ENCODE measurements around the gene ASXL2.
"Not testable (repeated sequence)": the region's sequence is repeated elsewhere in the genome, so short reads cannot be mapped to it uniquely, and the experiment has no call there.

Gene ASXL2

GRCh38 chr2:25878361-25879132, at the start of gene ASXL2:
Gene ASXL2 (minus strand): TSS chr2:25878487. CDS start chr2:25878222, 265 bp downstream.
- peak; percentile 99 for DNase-seq

DNA sequence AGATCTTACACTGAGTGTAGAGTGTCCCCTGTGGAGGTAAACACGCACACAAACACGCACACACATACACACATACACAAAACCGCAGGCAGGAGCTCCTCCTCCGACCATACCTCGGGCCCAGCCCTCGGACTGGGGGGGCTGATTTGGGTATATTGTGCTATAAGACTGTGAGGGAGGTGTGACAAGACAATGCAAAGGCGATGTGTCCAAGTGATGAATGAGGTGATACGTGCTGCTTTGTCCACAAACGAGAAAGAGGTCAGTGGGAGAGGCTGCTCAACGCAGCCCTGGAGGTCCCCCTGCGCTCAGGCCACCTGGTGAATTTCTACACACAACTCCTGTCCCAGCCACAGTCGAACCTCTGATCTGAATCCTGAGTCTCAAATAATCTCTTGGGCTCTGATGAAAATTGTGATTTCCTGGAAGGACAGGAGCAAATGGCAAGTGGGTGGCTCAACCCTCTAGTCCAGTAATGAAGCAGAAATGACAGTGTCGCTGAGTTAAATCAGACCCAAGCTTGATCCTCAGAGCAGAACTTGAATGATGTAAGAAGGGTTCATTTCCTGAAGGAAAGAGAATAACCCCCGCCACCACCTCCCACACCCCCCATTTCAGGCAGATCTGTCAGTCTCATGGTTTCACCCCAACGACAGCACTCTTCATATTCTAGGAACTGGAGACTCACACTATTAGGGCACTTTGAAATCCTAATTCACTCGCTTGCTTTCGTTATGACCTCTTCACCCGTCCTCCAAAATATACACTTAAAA, 48.9 kb upstream of the ASXL2 start:
- peak; percentile 64 for DNase-seq

DNA sequence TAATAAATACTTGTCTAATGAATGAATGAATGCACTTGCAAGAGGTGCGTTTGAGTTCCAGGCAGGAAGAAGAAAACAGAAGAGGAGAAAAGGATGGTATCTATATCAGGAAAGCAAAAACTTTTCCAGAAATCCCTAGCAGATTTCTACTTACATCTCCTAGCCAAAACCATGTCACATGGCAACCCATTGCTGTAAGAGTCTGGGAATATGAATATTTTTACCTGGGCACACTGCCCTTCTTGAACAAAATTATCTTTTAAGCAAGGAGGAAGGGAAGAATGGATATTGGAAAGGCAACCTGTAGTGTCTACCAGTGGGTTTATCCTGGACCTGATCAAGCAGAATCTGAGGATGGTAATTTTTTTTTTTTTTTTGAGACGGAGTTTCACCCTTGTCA, 44.2 kb upstream of the ASXL2 start:
- no peak for DNase-seq

DNA sequence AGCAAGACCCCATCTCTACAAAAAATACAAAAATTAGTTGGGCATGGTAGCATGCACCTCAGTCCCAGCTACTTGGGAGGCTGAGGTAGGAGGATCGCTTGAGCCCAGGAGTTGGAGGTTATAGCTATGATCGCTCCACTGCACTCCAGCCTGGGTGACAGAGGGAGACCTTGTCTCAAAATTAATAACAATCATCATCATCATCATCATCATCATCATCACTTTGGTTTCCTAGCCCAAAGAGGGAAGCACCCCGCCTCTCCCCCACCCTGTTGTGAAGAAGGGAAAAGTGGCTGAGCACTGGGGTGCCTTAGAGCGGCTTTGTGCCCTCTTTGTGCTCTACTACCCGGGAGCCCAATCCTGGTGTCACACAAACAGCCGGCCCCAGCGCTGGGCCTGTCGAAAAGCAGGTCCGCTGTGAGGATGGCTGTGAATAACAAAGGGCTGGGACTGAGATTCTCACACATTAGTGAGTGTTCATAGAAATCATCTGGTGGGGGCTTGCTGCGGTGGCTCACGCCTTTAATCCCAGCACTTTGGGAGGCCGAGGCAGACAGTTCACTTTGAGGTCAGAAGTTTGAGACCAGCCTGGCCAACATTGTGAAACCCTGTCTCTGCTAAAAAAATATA, 42.6 kb upstream of the ASXL2 start:
- DNase-seq: no peak

GRCh38 chr2:25920336-25920735, 42.0 kb upstream of the ASXL2 start:
- no peak for DNase-seq

- DNase-seq: no peak
These were observed 39.5 kb upstream of the ASXL2 start for GRCh38 chr2:25917832-25918231.

DNA sequence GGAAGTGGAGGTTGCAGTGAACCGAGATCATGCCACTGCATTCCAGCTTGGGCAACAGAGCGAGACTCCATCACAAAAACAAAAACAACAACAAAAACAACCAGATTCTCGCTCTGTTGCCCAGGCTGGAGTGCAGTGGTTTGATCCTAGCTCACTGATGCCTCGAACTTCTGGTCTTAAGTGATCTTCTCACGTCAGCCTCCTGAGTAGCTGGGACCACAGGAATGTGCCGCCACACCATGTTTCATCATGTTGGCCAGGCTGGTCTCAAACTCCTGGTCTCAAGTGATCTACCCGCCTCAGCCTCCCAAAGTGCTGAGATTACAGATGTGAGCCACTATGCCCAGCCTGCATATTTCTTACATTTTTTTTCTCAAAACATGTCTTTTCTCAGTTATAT, 39.1 kb upstream of the ASXL2 start:
- not testable (repeated sequence) for DNase-seq

DNA sequence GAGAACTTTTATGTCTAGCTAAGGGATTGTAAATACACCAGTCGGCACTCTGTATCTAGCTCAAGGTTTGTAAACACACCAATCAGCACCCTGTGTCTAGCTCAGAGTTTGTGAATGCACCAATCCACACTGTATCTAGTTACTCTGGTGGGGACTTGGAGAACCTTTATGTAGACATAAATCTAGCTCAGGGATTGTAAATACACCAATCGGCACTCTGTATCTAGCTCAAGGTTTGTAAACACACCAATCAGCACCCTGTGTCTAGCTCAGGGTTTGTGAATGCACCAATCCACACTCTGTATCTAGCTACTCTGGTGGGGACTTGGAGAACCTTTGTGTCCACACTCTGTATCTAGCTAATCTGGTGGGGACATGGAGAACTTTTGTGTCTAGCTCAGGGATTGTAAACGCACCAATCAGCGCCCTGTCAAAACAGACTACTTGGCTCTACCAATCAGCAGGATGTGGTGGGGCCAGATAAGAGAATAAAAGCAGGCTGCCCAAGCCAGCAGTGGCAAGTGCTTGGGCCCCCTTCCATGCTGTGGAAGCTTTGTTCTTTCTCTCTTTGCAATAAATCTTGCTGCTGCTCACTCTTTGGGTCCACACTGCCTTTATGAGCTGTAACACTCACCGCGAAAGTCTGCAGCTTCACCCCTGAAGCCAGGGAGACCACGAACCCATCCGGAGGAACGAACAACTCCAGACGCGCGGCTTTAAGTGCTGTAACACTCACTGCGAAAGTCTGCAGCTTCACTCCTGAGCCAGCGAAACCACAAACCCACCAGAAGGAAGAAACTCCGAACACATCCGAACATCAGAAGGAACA, 37.9 kb upstream of the ASXL2 start:
- peak; percentile 78 for DNase-seq

GRCh38 chr2:25915411-25915810, 37.1 kb upstream of the ASXL2 start:
- not testable (repeated sequence) for DNase-seq

DNA sequence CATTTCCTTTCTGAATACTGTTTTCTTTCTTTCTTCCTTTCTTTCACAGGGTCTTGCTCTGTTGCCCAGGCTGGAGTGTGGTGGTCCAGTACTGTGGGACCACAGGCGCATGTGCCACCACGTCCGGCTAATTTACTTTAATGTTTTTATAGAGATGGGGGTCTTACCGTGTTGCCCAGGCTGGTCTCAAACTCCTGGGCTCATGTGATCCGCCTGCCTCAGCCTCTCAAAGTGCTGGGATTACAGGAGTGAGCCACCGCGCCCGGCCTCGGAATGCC, 35.3 kb upstream of the ASXL2 start:
- DNase-seq: not testable (repeated sequence)

GRCh38 chr2:25912851-25913695, 34.8 kb upstream of the ASXL2 start:
- no peak for DNase-seq

DNA sequence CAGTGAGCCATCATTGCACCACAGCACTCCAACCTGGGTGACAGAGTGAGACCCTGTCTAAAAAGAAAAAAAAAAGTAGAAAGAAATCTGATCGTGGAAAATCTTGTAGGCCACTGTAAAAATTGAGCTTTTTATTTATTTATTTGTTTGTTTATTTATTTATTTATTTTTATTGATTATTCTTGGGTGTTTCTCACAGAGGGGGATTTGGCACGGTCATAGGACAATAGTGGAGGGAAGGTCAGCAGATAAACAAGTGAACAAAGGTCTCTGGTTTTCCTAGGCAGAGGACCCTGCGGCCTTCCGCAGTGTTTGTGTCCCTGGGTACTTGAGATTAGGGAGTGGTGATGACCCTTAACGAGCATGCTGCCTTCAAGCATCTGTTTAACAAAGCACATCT, 31.3 kb upstream of the ASXL2 start:
- DNase-seq: not testable (repeated sequence)

GRCh38 chr2:25905126-25905525, 26.8 kb upstream of the ASXL2 start:
- no peak for DNase-seq

- no peak for DNase-seq
These were observed 25.0 kb upstream of the ASXL2 start for GRCh38 chr2:25903216-25903776.

GRCh38 chr2:25899404-25899970, 21.2 kb upstream of the ASXL2 start:
- no peak for DNase-seq

DNA sequence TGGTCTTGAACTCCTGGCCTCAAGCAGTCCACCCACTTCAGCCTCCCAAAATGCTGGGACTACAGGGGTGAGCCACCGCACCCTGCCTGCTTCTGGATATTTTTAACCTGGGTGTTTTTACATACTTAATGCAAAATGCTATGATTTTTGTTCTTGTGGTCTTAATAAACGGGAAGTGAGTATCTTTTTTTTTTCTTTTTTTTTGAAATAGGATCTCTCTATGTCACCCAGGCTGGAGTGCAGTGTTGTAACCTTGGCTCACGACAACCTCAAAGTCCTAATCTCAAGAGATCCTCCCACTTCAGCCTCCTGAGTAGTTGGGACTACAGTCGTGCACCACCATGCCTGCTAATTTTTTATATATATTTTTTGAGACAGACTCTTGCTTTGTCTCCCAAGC, 19.2 kb upstream of the ASXL2 start:
- no peak for DNase-seq

- DNase-seq: not testable (repeated sequence)
These were observed 18.0 kb upstream of the ASXL2 start for GRCh38 chr2:25896308-25896707.

DNA sequence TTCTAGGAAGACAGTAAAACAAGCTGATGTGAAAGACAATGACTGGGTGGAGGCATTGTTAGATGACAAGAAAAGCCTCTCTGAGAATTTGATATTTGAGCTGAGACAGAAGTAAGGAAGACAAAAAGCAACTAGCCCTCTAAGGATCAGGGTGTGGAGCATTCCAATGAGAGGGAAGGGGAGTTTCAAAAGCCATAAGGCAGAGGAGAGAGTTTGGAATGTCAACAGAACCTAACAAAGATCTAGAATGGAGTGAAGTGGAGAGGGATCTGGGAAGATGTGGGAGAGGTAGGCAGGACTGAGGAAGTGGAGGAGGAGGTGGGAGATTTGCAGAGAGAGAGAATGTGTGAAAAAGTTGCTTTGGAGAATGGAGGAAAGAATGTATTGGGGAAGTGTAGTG, 17.3 kb upstream of the ASXL2 start:
- DNase-seq: no peak

GRCh38 chr2:25895018-25895417, 16.7 kb upstream of the ASXL2 start:
- no peak for DNase-seq

GRCh38 chr2:25894135-25894830, 16.0 kb upstream of the ASXL2 start:
- DNase-seq: no peak

DNA sequence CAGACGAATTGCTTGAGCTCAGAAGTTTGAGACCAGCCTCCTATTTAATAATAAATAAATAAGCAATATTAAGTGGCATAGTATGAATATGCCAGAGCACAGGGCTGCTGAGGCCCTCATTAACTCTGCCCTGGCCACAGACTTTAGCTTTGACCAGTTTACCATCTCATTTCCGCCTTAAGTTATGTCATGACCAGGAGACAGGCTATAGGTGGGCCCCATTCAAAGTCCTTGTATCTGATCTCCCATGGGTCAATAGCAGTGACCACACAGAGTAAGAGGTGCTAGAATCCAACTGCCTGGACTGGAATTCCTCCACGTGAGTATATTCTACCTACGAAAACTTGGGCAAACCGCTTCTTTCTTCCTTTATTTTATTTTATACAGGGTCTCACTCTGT, 13.4 kb upstream of the ASXL2 start:
- no peak for DNase-seq

Measured in activated CD4-positive, alpha-beta T cell treated with anti-CD3 and anti-CD28 coated beads, Interleukin-10, Interleukin-2, amounts not matched to agents 100 ng/mL and 50 ng/mL, durations not matched to agents 16 hours and 8 hours (primary cell).